A673 (cell line): Measurements from ENCODE around the gene NTN1. TPM values are rescaled to one million over a fixed set of nuclear protein-coding genes. Genes with fewer than 3 reads are reported as not detected.

Experiments
- BruUV-seq: library from RNA; stranded (reverse); fragments of 400-500 nt; replicated peaks from 2 replicates; lab custom pipeline; 2021; lab: Mats Ljungman, UMichigan
- CTCF ChIA-PET: fragments of 300-600 bp; sonication (Branson Sonifier 250); formaldehyde crosslinking; loops from one replicate; lab custom pipeline; 2022; ENCODE audit warnings: antibody characterized with exemption; lab: Charles Lee
- POLR2A ChIA-PET: fragments of 300-600 bp; sonication (Branson Sonifier 250); formaldehyde crosslinking; loops from one replicate; lab custom pipeline; 2022; ENCODE audit warnings: antibody characterized with exemption; ENCODE audit not compliant: low non-redundant PET; lab: Charles Lee
- DNase-seq: peaks from one replicate; pipeline ENCODE4 v3.0.0-alpha.2; 2015; ENCODE audit warnings: low spot score
- H3K27ac ChIP-seq: fragments of 200-600 bp; sonication (generic); 2 replicates; pipeline ENCODE4 v1.5.1; 2016; ENCODE audit warnings: mixed run types, low read depth, mild to moderate bottlenecking, mixed read lengths, antibody characterized with exemption, low read length; ENCODE audit not compliant: poor library complexity, severe bottlenecking
- H3K27me3 ChIP-seq: fragments of 200-600 bp; sonication (generic); replicated peaks from 2 replicates; pipeline ENCODE4 v1.6.1; 2017; ENCODE audit warnings: mixed run types, low read depth, mild to moderate bottlenecking, mixed read lengths, antibody characterized with exemption, low read length; ENCODE audit not compliant: insufficient read depth, poor library complexity
- H3K36me3 ChIP-seq: fragments of 200-600 bp; sonication (generic); 2 replicates; pipeline ENCODE4 v1.6.1; 2016; ENCODE audit warnings: mixed run types, mild to moderate bottlenecking, mixed read lengths, antibody characterized with exemption, low read length; ENCODE audit not compliant: insufficient read depth, poor library complexity, severe bottlenecking
- H3K4me1 ChIP-seq: fragments of 200-600 bp; sonication (generic); 2 replicates; pipeline ENCODE4 v1.6.1; 2017; ENCODE audit warnings: mixed run types, mild to moderate bottlenecking, mixed read lengths, antibody characterized with exemption, low read length; ENCODE audit not compliant: insufficient read depth, poor library complexity, severe bottlenecking
- H3K4me3 ChIP-seq: fragments of 200-600 bp; sonication (generic); 2 replicates; pipeline ENCODE4 v1.5.1; 2016; ENCODE audit warnings: low read depth, mixed run types, mild to moderate bottlenecking, mixed read lengths, low read length; ENCODE audit not compliant: poor library complexity, severe bottlenecking
- H3K9me3 ChIP-seq: fragments of 200-600 bp; sonication (generic); 2 replicates; pipeline ENCODE4 v1.6.1; 2016; ENCODE audit warnings: mixed run types, low read depth, mild to moderate bottlenecking, mixed read lengths, antibody characterized with exemption, low read length; ENCODE audit not compliant: poor library complexity, severe bottlenecking
- EZH2 ChIP-seq: fragments of 200-600 bp; sonication (generic); IDR thresholded peaks from 2 replicates; pipeline ENCODE4 v1.6.1; 2017; ENCODE audit warnings: borderline replicate concordance, low read depth, mild to moderate bottlenecking, mixed read lengths, antibody characterized with exemption, low read length; ENCODE audit not compliant: poor library complexity, severe bottlenecking
- intact Hi-C: fragments of 100-400 bp; cut with micrococcal nuclease; formaldehyde crosslinking; loops from one replicate; pipeline ENCODE4 v1.10.0; 2022; ENCODE audit not compliant: unreplicated experiment
- total RNA-seq: library from RNA; stranded (reverse); gene quantifications from 2 replicates; pipeline ENCODE4 v1.2.3, GENCODE V29; 2021
- TF ChIP-seq, protein P1 (sequence below): fragments of 300-800, 200-600 bp; sonication (generic); conservative IDR thresholded peaks from 2 replicates; pipeline ENCODE4 v1.5.1; 2017; ENCODE audit warnings: low read depth, mild to moderate bottlenecking, antibody characterized with exemption, low read length, moderate library complexity, mixed read lengths

NTN1 gene
- total RNA-seq, 1 experiment from 2014 or later, result 4.3 TPM

DNA sequence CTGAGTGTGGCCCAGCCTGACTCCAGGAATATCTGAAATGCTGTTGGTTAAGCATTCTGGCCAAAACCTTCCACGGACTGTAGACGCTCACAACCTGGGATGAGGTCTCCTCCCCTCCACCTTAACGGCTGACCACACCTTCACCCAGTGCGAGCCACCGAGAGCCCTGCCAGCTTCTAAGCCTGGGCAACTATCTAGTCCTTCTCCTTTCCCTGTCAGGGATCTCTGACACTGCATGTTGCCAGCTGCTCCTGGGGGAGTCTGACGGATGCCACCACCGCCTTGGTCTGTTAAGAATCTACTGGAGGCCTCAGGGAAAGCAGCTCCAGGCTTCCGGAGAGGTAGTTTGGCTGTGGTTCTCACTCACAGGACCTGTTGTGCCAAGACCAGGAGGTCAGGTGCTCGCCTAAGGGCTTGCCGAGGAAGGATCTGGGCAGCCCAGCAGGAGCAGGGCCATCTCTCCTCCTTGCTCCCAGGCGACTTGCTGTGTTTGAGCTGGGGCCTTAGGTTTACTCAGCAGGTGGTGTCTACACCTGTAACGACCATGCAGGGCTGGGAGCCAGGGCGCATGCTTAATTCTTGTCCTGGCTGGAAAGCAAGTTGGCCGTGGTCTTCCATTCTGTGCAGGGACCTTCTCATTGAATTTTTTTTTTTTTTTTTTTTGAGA is 111.8 kb downstream of the NTN1 start:
- Histone ChIP-seq H3K9me3 (no peaks in the 10 kb centered on the region), H3K27me3 (no peaks in the 10 kb centered on the region), H3K36me3 (no peaks in the 10 kb centered on the region), H3K4me1 (peaks cover 4% of the 10 kb centered on the region), H3K27ac (no peak overlapping the region), H3K4me3 (no peak overlapping the region)
- DNase-seq, result no peak
- BruUV-seq, result no TSS peak
- TF ChIP-seq, protein P1, sequence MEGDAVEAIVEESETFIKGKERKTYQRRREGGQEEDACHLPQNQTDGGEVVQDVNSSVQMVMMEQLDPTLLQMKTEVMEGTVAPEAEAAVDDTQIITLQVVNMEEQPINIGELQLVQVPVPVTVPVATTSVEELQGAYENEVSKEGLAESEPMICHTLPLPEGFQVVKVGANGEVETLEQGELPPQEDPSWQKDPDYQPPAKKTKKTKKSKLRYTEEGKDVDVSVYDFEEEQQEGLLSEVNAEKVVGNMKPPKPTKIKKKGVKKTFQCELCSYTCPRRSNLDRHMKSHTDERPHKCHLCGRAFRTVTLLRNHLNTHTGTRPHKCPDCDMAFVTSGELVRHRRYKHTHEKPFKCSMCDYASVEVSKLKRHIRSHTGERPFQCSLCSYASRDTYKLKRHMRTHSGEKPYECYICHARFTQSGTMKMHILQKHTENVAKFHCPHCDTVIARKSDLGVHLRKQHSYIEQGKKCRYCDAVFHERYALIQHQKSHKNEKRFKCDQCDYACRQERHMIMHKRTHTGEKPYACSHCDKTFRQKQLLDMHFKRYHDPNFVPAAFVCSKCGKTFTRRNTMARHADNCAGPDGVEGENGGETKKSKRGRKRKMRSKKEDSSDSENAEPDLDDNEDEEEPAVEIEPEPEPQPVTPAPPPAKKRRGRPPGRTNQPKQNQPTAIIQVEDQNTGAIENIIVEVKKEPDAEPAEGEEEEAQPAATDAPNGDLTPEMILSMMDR, result no peak
- TF ChIP-seq EZH2, result no peak
- ChIA-PET POLR2A (no interaction called here), CTCF (no interaction called here)
- intact Hi-C loops, result no loop called here

- intact Hi-C loops, result no loop called here
- peaks cover 9% of the 10 kb centered on the region for H3K4me1 ChIP-seq
- DNase-seq, result peak; percentile 74
- H3K36me3 ChIP-seq, result no peaks in the 10 kb centered on the region
- ChIA-PET CTCF (interaction anchor here (0.6 kb wide), 1 partner anchor 655 kb away, joined by 3 read pairs; no protein-coding TSS in a partner anchor), POLR2A (no interaction called here)
- no peaks in the 10 kb centered on the region for H3K27me3 ChIP-seq
- BruUV-seq, result no TSS peak
- no peak overlapping the region for H3K27ac ChIP-seq
- no peak overlapping the region for H3K4me3 ChIP-seq
- H3K9me3 ChIP-seq, result no peaks in the 10 kb centered on the region
- TF ChIP-seq, protein P1, result no peak
- no peak for TF ChIP-seq EZH2
Measured at GRCh38 chr17:9138161-9138717, 116.9 kb downstream of the NTN1 start.

- DNase-seq, result no peak
- H3K9me3 ChIP-seq, result no peaks in the 10 kb centered on the region
- intact Hi-C loops, result no loop called here
- H3K36me3 ChIP-seq, result no peaks in the 10 kb centered on the region
- CTCF ChIA-PET, result no interaction called here
- POLR2A ChIA-PET, result no interaction called here
- H3K27ac ChIP-seq, result no peak overlapping the region
- H3K4me1 ChIP-seq, result peaks cover 9% of the 10 kb centered on the region
- H3K4me3 ChIP-seq, result no peak overlapping the region
- BruUV-seq, result no TSS peak
- TF ChIP-seq EZH2, result no peak
- TF ChIP-seq, protein P1, result no peak
- no peaks in the 10 kb centered on the region for H3K27me3 ChIP-seq
Measured at GRCh38 chr17:9139695-9140094, 118.4 kb downstream of the NTN1 start.
